ENCODE measurements around the gene ASCL3. TPM values are rescaled to one million over a fixed set of nuclear protein-coding genes. Genes with fewer than 3 reads are reported as not detected.

The ASCL3 gene
- total and polyA plus RNA-seq, 2 of the 8 experiments (the other 6 are each of a cell fraction or from before 2014, with no cell fraction given): not detected

GRCh38 chr11:8908099-8908498 lies 34.7 kb downstream of the ASCL3 start:
- no peak overlapping the region for H3K27ac ChIP-seq (ENCODE audit: low read depth, low read length)
- peaks cover 0 to 8% (median 0%) of the 10 kb centered on the region in 4 experiments; a peak in 4 of 7 replicates for H3K4me1 ChIP-seq (replicated peaks in 1 of 4; ENCODE audit: control insufficient read depth in 3 of 4, insufficient read depth in 4 of 4, low read length in 3 of 4)
- H3K23me2 ChIP-seq (ENCODE audit: low read depth, low read length): peaks cover 10% of the 10 kb centered on the region; the same call in 1 of the 2 replicates
- H2BK5ac ChIP-seq (ENCODE audit: low read depth, low read length): no peak overlapping the region
- H3K4me3 ChIP-seq (ENCODE audit: extremely low read depth in 1 of 4, insufficient read depth in 2 of 4, low read depth in 3 of 4, low read length in 4 of 4): no peak overlapping the region
- FAIRE-seq (no peak), DNase-seq (ENCODE audit: low read depth in 1 of 2, low spot score in 2 of 2) (no peak)
- no peaks in the 10 kb centered on the region for H4K20me1 ChIP-seq (replicated peaks in 1 of 2; ENCODE audit: control insufficient read depth in 1 of 2, insufficient read depth in 2 of 2, low read length in 2 of 2)
- no peak overlapping the region for H4K8ac ChIP-seq (ENCODE audit: extremely low read depth, insufficient read depth, low read length)
- no peak overlapping the region for H2AK5ac ChIP-seq (ENCODE audit: low read depth, low read length)
- peaks cover 0 to 5% of the 10 kb centered on the region in 2 experiments; a peak in 1 of 4 replicates for H3K79me2 ChIP-seq (ENCODE audit: control insufficient read depth in 1 of 2, insufficient read depth in 2 of 2, low read length in 2 of 2)
- H3K9me3 ChIP-seq (ENCODE audit: insufficient read depth in 2 of 2, low read depth in 1 of 2, low read length in 1 of 2): no peaks in the 10 kb centered on the region
- no peaks in the 10 kb centered on the region for H3K79me1 ChIP-seq (ENCODE audit: low read depth, low read length)
- no peak overlapping the region for H4K91ac ChIP-seq (replicated peaks; ENCODE audit: insufficient read length, low read length)
- no peak overlapping the region for H3K14ac ChIP-seq (ENCODE audit: insufficient read length)
- H3K23ac ChIP-seq (ENCODE audit: insufficient read length): no peak overlapping the region
- H2BK120ac ChIP-seq (replicated peaks; ENCODE audit: low read depth, low read length): no peak overlapping the region
- H3K18ac ChIP-seq (ENCODE audit: extremely low read depth, low read length): no peak overlapping the region
- H3K4ac ChIP-seq (replicated peaks; ENCODE audit: insufficient read length, low read depth, low read length): no peak overlapping the region
- no peaks in the 10 kb centered on the region for H3K36me3 ChIP-seq (ENCODE audit: control insufficient read depth in 2 of 4, insufficient read depth in 4 of 4, low read length in 3 of 4)
- no peak overlapping the region for H2BK12ac ChIP-seq (ENCODE audit: low read depth, low read length)
- no peak overlapping the region for H3K56ac ChIP-seq (replicated peaks; ENCODE audit: insufficient read length, low read depth, low read length)
- H3K9ac ChIP-seq (replicated peaks in 1 of 4; ENCODE audit: extremely low read depth in 1 of 4, low read depth in 3 of 4, low read length in 3 of 4): no peak overlapping the region
- no peak overlapping the region for H2BK20ac ChIP-seq (ENCODE audit: low read length)
- H2BK15ac ChIP-seq (ENCODE audit: low read length): no peak overlapping the region
- no peak overlapping the region for H4K5ac ChIP-seq (ENCODE audit: insufficient read length, low read depth, low read length)
- H3K4me2 ChIP-seq (ENCODE audit: insufficient read depth in 1 of 2, low read depth in 2 of 2, low read length in 2 of 2): no peak overlapping the region
- peaks cover 0 to 12% (median 5%) of the 10 kb centered on the region in 4 experiments; a peak in 3 of 7 replicates for H3K27me3 ChIP-seq (replicated peaks in 1 of 4; ENCODE audit: control insufficient read depth in 3 of 4, extremely low read depth in 1 of 4, insufficient read depth in 3 of 4, low read length in 3 of 4)
- H2AFZ ChIP-seq (ENCODE audit: low read length): no peak overlapping the region
- ChIA-PET CTCF (ENCODE audit: partially characterized antibody) (interaction anchor here (0.8 to 1.4 kb wide), 4 partner anchors 17 to 230 kb away, joined by 3 to 7 read pairs (median 3); no protein-coding TSS in a partner anchor), POLR2A (ENCODE audit: partially characterized antibody) (no interaction called here)
- TF ChIP-seq NANOG (IDR thresholded peaks at IDR 0.05; ENCODE audit: insufficient read depth, low read depth, low read length, poor library complexity, severe bottlenecking) (no peak), CEBPB (IDR thresholded peaks at IDR 0.05; ENCODE audit: low read depth, low read length) (no peak), GTF2F1 (IDR thresholded peaks at IDR 0.05; ENCODE audit: borderline replicate concordance, low read depth, low read length) (no peak), SRF (IDR thresholded peaks at IDR 0.05; ENCODE audit: low read depth, low read length) (no peak), CHD1 (IDR thresholded peaks at IDR 0.05; ENCODE audit: low read depth, low read length) (no peak), TBP (IDR thresholded peaks at IDR 0.05; ENCODE audit: low read depth, low read length) (no peak), RFX5 (IDR thresholded peaks at IDR 0.05; ENCODE audit: borderline replicate concordance, low read depth, low read length) (no peak), RXRA (IDR thresholded peaks at IDR 0.05; ENCODE audit: insufficient read depth, low read depth, low read length) (no peak), CREB1 (IDR thresholded peaks at IDR 0.05) (no peak), JUND (IDR thresholded peaks at IDR 0.05; ENCODE audit: low read length) (no peak), YY1 (IDR thresholded peaks at IDR 0.05; ENCODE audit: low read depth, low read length) (no peak), SP1 (IDR thresholded peaks at IDR 0.05; ENCODE audit: low read depth, low read length) (no peak), TAF1 (IDR thresholded peaks at IDR 0.05; ENCODE audit: low read depth, low read length) (no peak), CHD2 (IDR thresholded peaks at IDR 0.05; ENCODE audit: low read length) (no peak), ZNF274 (IDR thresholded peaks at IDR 0.05; ENCODE audit: borderline replicate concordance, extremely low read depth, low read length) (no peak), BRCA1 (IDR thresholded peaks at IDR 0.05; ENCODE audit: low read depth, low read length) (no peak), TEAD4 (IDR thresholded peaks at IDR 0.05; ENCODE audit: low read depth, low read length) (no peak)
- TF ChIP-seq, protein P1, sequence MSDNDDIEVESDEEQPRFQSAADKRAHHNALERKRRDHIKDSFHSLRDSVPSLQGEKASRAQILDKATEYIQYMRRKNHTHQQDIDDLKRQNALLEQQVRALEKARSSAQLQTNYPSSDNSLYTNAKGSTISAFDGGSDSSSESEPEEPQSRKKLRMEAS (IDR thresholded peaks at IDR 0.05): no peak

Measured in H1 (cell line).